ENCODE data around the gene CASP10. TPM values are rescaled to one million over a fixed set of nuclear protein-coding genes. Genes with fewer than 3 reads are reported as not detected.
A peak's percentile ranks its signal among the peaks of the same experiment; 100 is the strongest.

Gene CASP10
- polyA plus RNA-seq, 1 of the 3 experiments (the other 2 are of a cell fraction) = 0.12 TPM

DNA sequence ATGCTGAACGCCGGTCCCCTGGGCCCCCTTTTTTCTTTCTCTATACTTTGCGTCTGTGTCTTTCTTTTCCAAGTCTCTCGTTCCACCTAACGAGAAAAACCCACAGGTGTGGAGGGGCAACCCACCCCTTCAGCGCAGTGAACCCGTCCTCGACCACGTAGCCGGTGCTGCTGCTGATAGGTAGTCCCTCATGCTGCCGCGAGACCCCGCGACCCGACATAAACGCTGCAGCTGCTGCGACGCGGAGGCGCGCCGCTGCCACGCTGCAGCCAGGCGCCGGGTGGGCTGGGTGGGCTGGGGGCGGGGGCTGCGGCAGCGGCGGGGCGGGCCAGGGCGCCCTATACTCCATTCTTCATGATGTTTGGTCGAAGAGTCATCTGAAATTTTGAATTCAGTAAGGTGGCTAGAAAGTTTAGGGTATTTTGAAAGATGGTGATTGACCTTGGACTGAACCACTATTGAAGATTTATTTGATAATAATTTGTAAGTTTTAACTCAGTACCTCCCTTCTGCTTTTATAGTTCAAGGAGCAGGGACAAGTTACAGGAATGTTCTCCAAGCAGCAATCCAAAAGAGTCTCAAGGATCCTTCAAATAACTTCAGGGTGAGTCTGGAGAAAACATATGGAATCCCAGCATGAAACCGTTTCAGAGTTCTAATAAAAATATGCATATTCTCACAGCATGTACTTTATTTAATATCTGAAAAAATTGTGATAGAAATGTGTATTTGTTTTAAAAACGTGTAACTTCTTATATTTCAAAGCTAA is 42.9 kb upstream of the CASP10 start:
- POLR2A ChIA-PET = no interaction called here

DNA sequence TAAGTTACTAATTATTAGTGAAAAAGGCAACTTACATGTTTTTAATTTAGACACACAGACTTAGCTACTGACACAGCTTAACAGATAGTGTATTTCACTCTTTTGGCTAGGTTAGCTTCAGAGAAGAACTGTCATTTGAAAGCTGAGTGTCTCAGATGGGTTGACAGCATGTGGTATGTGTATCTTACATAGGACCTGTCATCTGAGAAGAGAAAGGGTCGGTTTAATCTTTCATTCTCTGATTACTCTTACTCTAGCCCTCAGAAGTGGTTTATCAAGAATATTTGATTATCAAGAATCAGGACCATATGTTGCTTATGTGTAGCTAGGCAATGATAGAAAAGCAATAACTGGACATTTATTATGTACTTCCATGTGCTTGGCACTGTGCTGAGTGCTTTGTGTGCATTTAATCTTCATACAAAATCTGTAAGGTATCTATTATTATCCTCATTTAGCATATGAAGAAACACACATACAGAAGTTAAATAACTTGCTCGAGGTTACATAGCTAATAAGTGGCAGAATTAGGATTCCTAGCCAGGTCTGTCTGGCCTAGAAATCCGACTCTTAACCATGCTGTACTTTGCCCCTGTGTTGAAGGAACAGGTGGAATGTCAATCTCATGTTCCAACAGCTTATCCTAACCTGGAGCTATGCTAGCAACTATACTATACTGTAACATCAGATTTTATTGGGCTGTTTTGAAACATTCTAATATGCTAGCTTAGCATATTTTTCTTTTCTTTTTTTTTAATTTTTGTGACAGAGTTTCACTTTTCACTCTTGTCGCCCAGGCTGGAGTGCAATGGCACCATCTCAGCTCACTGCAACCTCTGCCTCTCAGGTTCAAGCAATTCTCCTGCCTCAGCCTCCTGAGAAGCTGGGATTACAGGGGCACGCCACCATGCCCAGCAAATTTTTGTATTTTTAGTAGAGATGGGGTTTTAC is 38.6 kb upstream of the CASP10 start:
- POLR2A ChIA-PET = interaction anchor here (1.0 kb wide), 1 partner anchor 28 kb away, joined by 3 read pairs; no protein-coding TSS in a partner anchor
- TF ChIP-seq TEAD4 (IDR thresholded peaks at IDR 0.05; ENCODE audit: borderline replicate concordance, insufficient read depth) = no peak
- no peak for TF ChIP-seq POLR2AphosphoS5 (IDR thresholded peaks at IDR 0.05; ENCODE audit: low read depth, low read length)
- TF ChIP-seq YY1 (IDR thresholded peaks at IDR 0.05; ENCODE audit: low read depth) = no peak
- 0 out of 2 replicates have a peak, but pooled peaks have one; percentile 14 for TF ChIP-seq RFX5 (IDR thresholded peaks at IDR 0.05; ENCODE audit: low read length)
- TF ChIP-seq TAF1 (IDR thresholded peaks at IDR 0.05; ENCODE audit: borderline replicate concordance, low read depth, low read length) = no peak
- peak in 1 of 2 experiments; percentile 52; a peak in 1 of 4 replicates for TF ChIP-seq EP300 (IDR thresholded peaks at IDR 0.05; ENCODE audit: borderline replicate concordance in 1 of 2, low read depth in 1 of 2, low read length in 1 of 2)
- no peak for TF ChIP-seq SMC3 (IDR thresholded peaks at IDR 0.05; ENCODE audit: low read depth, low read length)
- no peak for TF ChIP-seq CHD2 (IDR thresholded peaks at IDR 0.05; ENCODE audit: low read length, partially characterized antibody)
- TF ChIP-seq RXRA (IDR thresholded peaks at IDR 0.05; ENCODE audit: borderline replicate concordance, low read depth) = no peak
- TF ChIP-seq FOXJ3 (CRISPR knock-in tag; IDR thresholded peaks at IDR 0.05) = no peak
- TF ChIP-seq, protein P1, sequence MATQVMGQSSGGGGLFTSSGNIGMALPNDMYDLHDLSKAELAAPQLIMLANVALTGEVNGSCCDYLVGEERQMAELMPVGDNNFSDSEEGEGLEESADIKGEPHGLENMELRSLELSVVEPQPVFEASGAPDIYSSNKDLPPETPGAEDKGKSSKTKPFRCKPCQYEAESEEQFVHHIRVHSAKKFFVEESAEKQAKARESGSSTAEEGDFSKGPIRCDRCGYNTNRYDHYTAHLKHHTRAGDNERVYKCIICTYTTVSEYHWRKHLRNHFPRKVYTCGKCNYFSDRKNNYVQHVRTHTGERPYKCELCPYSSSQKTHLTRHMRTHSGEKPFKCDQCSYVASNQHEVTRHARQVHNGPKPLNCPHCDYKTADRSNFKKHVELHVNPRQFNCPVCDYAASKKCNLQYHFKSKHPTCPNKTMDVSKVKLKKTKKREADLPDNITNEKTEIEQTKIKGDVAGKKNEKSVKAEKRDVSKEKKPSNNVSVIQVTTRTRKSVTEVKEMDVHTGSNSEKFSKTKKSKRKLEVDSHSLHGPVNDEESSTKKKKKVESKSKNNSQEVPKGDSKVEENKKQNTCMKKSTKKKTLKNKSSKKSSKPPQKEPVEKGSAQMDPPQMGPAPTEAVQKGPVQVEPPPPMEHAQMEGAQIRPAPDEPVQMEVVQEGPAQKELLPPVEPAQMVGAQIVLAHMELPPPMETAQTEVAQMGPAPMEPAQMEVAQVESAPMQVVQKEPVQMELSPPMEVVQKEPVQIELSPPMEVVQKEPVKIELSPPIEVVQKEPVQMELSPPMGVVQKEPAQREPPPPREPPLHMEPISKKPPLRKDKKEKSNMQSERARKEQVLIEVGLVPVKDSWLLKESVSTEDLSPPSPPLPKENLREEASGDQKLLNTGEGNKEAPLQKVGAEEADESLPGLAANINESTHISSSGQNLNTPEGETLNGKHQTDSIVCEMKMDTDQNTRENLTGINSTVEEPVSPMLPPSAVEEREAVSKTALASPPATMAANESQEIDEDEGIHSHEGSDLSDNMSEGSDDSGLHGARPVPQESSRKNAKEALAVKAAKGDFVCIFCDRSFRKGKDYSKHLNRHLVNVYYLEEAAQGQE (IDR thresholded peaks at IDR 0.05; ENCODE audit: low read depth, low read length) = no peak
- TF ChIP-seq GABPA (IDR thresholded peaks at IDR 0.05; ENCODE audit: low read depth) = no peak
- TF ChIP-seq RAD21 (IDR thresholded peaks at IDR 0.05; ENCODE audit: low read length) = peak; percentile 10; the same call in 1 of the 2 replicates
- TF ChIP-seq EZH2phosphoT487 (IDR thresholded peaks at IDR 0.05; ENCODE audit: borderline replicate concordance, low read depth) = no peak
- no peak for TF ChIP-seq NFIC (IDR thresholded peaks at IDR 0.05; ENCODE audit: borderline replicate concordance)
- TF ChIP-seq, protein P2, sequence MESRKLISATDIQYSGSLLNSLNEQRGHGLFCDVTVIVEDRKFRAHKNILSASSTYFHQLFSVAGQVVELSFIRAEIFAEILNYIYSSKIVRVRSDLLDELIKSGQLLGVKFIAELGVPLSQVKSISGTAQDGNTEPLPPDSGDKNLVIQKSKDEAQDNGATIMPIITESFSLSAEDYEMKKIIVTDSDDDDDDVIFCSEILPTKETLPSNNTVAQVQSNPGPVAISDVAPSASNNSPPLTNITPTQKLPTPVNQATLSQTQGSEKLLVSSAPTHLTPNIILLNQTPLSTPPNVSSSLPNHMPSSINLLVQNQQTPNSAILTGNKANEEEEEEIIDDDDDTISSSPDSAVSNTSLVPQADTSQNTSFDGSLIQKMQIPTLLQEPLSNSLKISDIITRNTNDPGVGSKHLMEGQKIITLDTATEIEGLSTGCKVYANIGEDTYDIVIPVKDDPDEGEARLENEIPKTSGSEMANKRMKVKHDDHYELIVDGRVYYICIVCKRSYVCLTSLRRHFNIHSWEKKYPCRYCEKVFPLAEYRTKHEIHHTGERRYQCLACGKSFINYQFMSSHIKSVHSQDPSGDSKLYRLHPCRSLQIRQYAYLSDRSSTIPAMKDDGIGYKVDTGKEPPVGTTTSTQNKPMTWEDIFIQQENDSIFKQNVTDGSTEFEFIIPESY (IDR thresholded peaks at IDR 0.05; ENCODE audit: borderline replicate concordance, low read depth) = no peak
- TF ChIP-seq NRF1 (IDR thresholded peaks at IDR 0.05; ENCODE audit: low read depth, low read length) = no peak
- TF ChIP-seq RCOR1 (IDR thresholded peaks at IDR 0.05; ENCODE audit: low read length) = peak; percentile 40; the same call in 1 of the 2 replicates
- TF ChIP-seq JUND (IDR thresholded peaks at IDR 0.05) = no peak

More for the DNA sequence above, 42.9 kb upstream of the CASP10 start:
- H2AFZ ChIP-seq (ENCODE audit: low read depth) = no peak overlapping the region
- CTCF ChIA-PET = interaction anchor here (1.1 to 1.6 kb wide), 2 partner anchors 18 to 239 kb away, joined by 3 to 4 read pairs; no protein-coding TSS in a partner anchor
- 93% methylated on average over 29 of the region's 34 CpGs for WGBS (ENCODE audit: low lambda C conversion rate)
- H3K27me3 ChIP-seq (ENCODE audit: insufficient read depth) = no peaks in the 10 kb centered on the region
- H3K9me3 ChIP-seq = no peaks in the 10 kb centered on the region
- peaks cover 51% of the 10 kb centered on the region for H3K79me2 ChIP-seq (ENCODE audit: insufficient read depth)
- H3K4me3 ChIP-seq (ENCODE audit: low read depth in 2 of 2, low read length in 1 of 2) = no peak overlapping the region
- H3K27ac ChIP-seq (ENCODE audit: low read depth in 2 of 2, low read length in 1 of 2) = no peak overlapping the region
- no peaks in the 10 kb centered on the region for H4K20me1 ChIP-seq (ENCODE audit: insufficient read depth)
- H3K4me2 ChIP-seq = no peak overlapping the region
- H3K9ac ChIP-seq = no peak overlapping the region
- H3K9me2 ChIP-seq = no peaks in the 10 kb centered on the region
- DNase-seq = no peak
- peaks cover 33 to 58% of the 10 kb centered on the region in 2 experiments for H3K36me3 ChIP-seq (replicated peaks in 1 of 2; ENCODE audit: control insufficient read depth in 1 of 2, insufficient read depth in 2 of 2, low read length in 1 of 2)
- H3F3A ChIP-seq (replicated peaks; ENCODE audit: insufficient read depth) = peaks cover 3% of the 10 kb centered on the region
- TF ChIP-seq GABPA (IDR thresholded peaks at IDR 0.05; ENCODE audit: low read depth) = no peak
- peaks cover 0 to 6% of the 10 kb centered on the region in 2 experiments; a peak in 2 of 4 replicates for H3K4me1 ChIP-seq (ENCODE audit: control insufficient read depth in 1 of 2, insufficient read depth in 2 of 2, low read depth in 1 of 2, low read length in 1 of 2)

More for the DNA sequence above, 38.6 kb upstream of the CASP10 start:
- peaks cover 20% of the 10 kb centered on the region for H3F3A ChIP-seq (replicated peaks; ENCODE audit: insufficient read depth)
- H3K9me3 ChIP-seq = no peaks in the 10 kb centered on the region
- 63% methylated on average over 5 of the region's 5 CpGs for WGBS (ENCODE audit: low lambda C conversion rate)
- no peak overlapping the region for H3K9ac ChIP-seq
- no peak overlapping the region for H2AFZ ChIP-seq (ENCODE audit: low read depth)
- DNase-seq = peak; percentile 69
- H4K20me1 ChIP-seq (ENCODE audit: insufficient read depth) = no peaks in the 10 kb centered on the region
- no peaks in the 10 kb centered on the region for H3K9me2 ChIP-seq
- no peak overlapping the region for H3K4me3 ChIP-seq (ENCODE audit: low read depth in 2 of 2, low read length in 1 of 2)
- peaks cover 27% of the 10 kb centered on the region for H3K79me2 ChIP-seq (ENCODE audit: insufficient read depth)
- no peak overlapping the region for H3K4me2 ChIP-seq
- H3K36me3 ChIP-seq (replicated peaks in 1 of 2; ENCODE audit: control insufficient read depth in 1 of 2, insufficient read depth in 2 of 2, low read length in 1 of 2) = peaks cover 7 to 51% of the 10 kb centered on the region in 2 experiments
- H3K27ac ChIP-seq (ENCODE audit: low read depth in 2 of 2, low read length in 1 of 2) = peak overlapping the region; percentile 24 to 53; a peak in 3 of 4 replicates
- H3K27me3 ChIP-seq (ENCODE audit: insufficient read depth) = no peaks in the 10 kb centered on the region
- CTCF ChIA-PET = interaction anchor here (1.2 to 2.4 kb wide), 8 partner anchors 14 to 432 kb away, joined by 3 to 17 read pairs (median 3); no protein-coding TSS in a partner anchor
- peaks cover 6 to 9% of the 10 kb centered on the region in 2 experiments; a peak in 3 of 4 replicates for H3K4me1 ChIP-seq (ENCODE audit: control insufficient read depth in 1 of 2, insufficient read depth in 2 of 2, low read depth in 1 of 2, low read length in 1 of 2)

Measured in SK-N-SH (cell line).